Right lobe of liver (tissue), 4 donors: Measurements from ENCODE around the gene BCR.

ENCODE experiments used
- POLR2A ChIP-seq: fragments of 450-650 bp; IDR thresholded peaks from one replicate; pipeline ENCODE4 v1.6.1; 2017; ENCODE audit warnings: antibody characterized with exemption, mild to moderate bottlenecking
- TF ChIP-seq, protein P1 (sequence below), 4 donors: fragments of 200-600 bp in 3 of 4; fragments of 450-650 bp in 1 of 4; IDR thresholded peaks; one replicate each; pipeline versions ENCODE4 v1.5.1 to v1.8.0; 2016 to 2022; ENCODE audit warnings: antibody characterized with exemption in 4 of 4, mild to moderate bottlenecking in 2 of 4
- donor health status: DM: no; HTN: no; CAD: no.
- donor health status: DM: no; HTN: no; CAD: no.
- donor health status: DM: no; HTN: yes; CAD: no.

DNA sequence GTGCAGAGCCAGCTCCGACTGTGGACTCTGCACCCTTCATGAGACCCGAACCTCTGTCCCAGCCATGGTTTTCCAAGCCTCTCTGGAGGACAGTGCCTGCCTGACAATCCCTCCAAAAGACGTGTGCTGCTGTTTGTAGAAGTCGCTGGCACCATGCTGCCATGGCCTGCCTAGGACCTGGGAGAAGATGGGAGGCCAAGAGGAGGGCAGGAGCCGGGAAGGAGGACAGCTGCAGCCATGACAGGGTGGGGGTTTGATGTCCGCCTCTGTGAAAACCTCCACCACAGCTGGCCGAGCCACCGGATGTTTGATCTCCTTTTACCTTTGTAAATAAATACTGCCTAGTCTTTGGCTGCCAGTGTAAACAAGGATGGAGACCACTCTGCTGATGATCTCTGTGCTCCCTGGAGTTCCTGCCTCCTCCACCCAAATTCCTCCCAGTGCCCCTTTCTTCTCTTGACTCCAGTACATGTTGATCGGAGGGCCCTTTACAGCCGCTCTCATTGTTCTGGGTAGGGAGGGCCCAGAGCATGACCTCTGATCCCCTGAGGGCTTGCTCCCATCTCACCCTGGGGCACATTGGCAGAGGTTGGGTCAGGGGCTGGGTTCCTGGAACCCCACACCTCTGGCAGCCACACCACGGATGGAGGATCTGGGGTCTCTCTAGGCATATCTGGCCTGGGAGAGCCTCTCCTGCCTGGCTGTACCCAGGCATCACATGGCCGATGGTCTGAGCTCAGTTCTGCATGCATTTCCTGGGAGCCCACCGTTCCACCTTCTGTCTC is 66.9 kb downstream of the BCR start:
- TF ChIP-seq, protein P1, sequence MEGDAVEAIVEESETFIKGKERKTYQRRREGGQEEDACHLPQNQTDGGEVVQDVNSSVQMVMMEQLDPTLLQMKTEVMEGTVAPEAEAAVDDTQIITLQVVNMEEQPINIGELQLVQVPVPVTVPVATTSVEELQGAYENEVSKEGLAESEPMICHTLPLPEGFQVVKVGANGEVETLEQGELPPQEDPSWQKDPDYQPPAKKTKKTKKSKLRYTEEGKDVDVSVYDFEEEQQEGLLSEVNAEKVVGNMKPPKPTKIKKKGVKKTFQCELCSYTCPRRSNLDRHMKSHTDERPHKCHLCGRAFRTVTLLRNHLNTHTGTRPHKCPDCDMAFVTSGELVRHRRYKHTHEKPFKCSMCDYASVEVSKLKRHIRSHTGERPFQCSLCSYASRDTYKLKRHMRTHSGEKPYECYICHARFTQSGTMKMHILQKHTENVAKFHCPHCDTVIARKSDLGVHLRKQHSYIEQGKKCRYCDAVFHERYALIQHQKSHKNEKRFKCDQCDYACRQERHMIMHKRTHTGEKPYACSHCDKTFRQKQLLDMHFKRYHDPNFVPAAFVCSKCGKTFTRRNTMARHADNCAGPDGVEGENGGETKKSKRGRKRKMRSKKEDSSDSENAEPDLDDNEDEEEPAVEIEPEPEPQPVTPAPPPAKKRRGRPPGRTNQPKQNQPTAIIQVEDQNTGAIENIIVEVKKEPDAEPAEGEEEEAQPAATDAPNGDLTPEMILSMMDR (IDR thresholded peaks at IDR 0.05): no peak
- no peak for TF ChIP-seq POLR2A
